GM21360 (cell line): Measurements from ENCODE around the gene PLPP7.

Experiments used
- ATAC-seq: cut with Tn5 transposase; IDR thresholded peaks from one replicate; pipeline ENCODE4 v1.9.1; 2021; ENCODE audit warnings: mild to moderate bottlenecking, moderate library complexity; ENCODE audit not compliant: unreplicated experiment

Gene PLPP7

GRCh38 chr9:131280660-131281059 lies 8.9 kb upstream of the PLPP7 start:
- no peak for ATAC-seq

- no peak for ATAC-seq
These were observed 8.2 kb upstream of the PLPP7 start for GRCh38 chr9:131281119-131281965.

GRCh38 chr9:131282175-131282574 lies 7.3 kb upstream of the PLPP7 start:
- no peak for ATAC-seq

- no peak for ATAC-seq
These were observed 6.7 kb upstream of the PLPP7 start for GRCh38 chr9:131282688-131283422.

GRCh38 chr9:131284856-131285255 lies 4.7 kb upstream of the PLPP7 start:
- no peak for ATAC-seq

- ATAC-seq, result no peak
These were observed 2.2 kb upstream of the PLPP7 start for GRCh38 chr9:131287359-131287758.

GRCh38 chr9:131288217-131288616 lies 1.3 kb upstream of the PLPP7 start:
- no peak for ATAC-seq

- no peak for ATAC-seq
These were observed 678 bp downstream of the PLPP7 start for GRCh38 chr9:131290036-131290766.

GRCh38 chr9:131290767-131291370 lies 1.3 kb downstream of the PLPP7 start:
- no peak for ATAC-seq

- ATAC-seq, result no peak
These were observed 2.3 kb downstream of the PLPP7 start for GRCh38 chr9:131291795-131292315.

GRCh38 chr9:131292937-131293336 lies 3.4 kb downstream of the PLPP7 start:
- ATAC-seq, result no peak

GRCh38 chr9:131296460-131296859 lies 6.9 kb downstream of the PLPP7 start:
- ATAC-seq, result no peak

- no peak for ATAC-seq
These were observed 7.5 kb downstream of the PLPP7 start for GRCh38 chr9:131296906-131297500.

GRCh38 chr9:131297903-131298302 lies 8.4 kb downstream of the PLPP7 start:
- ATAC-seq, result no peak

GRCh38 chr9:131298341-131298740 lies 8.8 kb downstream of the PLPP7 start:
- no peak for ATAC-seq

- no peak for ATAC-seq
These were observed 9.3 kb downstream of the PLPP7 start for GRCh38 chr9:131298816-131299215.

- ATAC-seq, result no peak
These were observed 9.9 kb downstream of the PLPP7 start for GRCh38 chr9:131299346-131299960.

GRCh38 chr9:131299961-131300347 lies 10.4 kb downstream of the PLPP7 start:
- ATAC-seq, result no peak

- no peak for ATAC-seq
These were observed 10.9 kb downstream of the PLPP7 start for GRCh38 chr9:131300444-131300843.
